Cardiac fibroblast (primary cell): Measurements from ENCODE around the gene C19orf25.
A peak's percentile ranks its signal among the peaks of the same experiment; 100 is the strongest.

Source experiments
- DNase-seq, 2 donors: peaks; one replicate each; pipeline versions ENCODE4 v3.0.0 to v3.0.0-alpha.2; 2010; ENCODE audit warnings: low read depth in 2 of 2
- H3K4me3 ChIP-seq, 2 donors: replicated peaks in 1 of 2; 1 replicate in 1 of 2; 2 replicates in 1 of 2; pipeline ENCODE4 v1.5.1; 2011; ENCODE audit warnings: low read depth in 2 of 2, low read length in 2 of 2, mild to moderate bottlenecking in 2 of 2, moderate library complexity in 1 of 2
- CTCF ChIP-seq: IDR thresholded peaks from one replicate; pipeline ENCODE4 v1.5.1; 2011; ENCODE audit warnings: low read depth, mild to moderate bottlenecking, low read length, inconsistent platforms

The C19orf25 gene

GRCh38 chr19:1478934-1479707 lies at the start of gene C19orf25:
TSS of gene C19orf25 (minus strand) at chr19:1479215. CDS start at chr19:1478903, 312 bp downstream.
- TF ChIP-seq CTCF = no peak
- DNase-seq = peak; percentile 94 to 95
- peak within 1 kb of the TSS; percentile 85 to 95 for H3K4me3 ChIP-seq

GRCh38 chr19:1527650-1528309 lies 48.8 kb upstream of the C19orf25 start:
- H3K4me3 ChIP-seq = no peak overlapping the region
- TF ChIP-seq CTCF = no peak
- no peak for DNase-seq

- DNase-seq = no peak
- H3K4me3 ChIP-seq = no peak overlapping the region
- TF ChIP-seq CTCF = no peak
Observed at GRCh38 chr19:1526979-1527649, 48.1 kb upstream of the C19orf25 start.

GRCh38 chr19:1526066-1526778 lies 47.2 kb upstream of the C19orf25 start:
- H3K4me3 ChIP-seq = no peak overlapping the region
- DNase-seq = no peak
- no peak for TF ChIP-seq CTCF

- no peak overlapping the region for H3K4me3 ChIP-seq
- DNase-seq = no peak
- TF ChIP-seq CTCF = no peak
Observed at GRCh38 chr19:1525343-1525742, 46.3 kb upstream of the C19orf25 start.

- no peak for TF ChIP-seq CTCF
- H3K4me3 ChIP-seq = no peak overlapping the region
- no peak for DNase-seq
Observed at GRCh38 chr19:1524972-1525325, 45.9 kb upstream of the C19orf25 start.
